Measurements from ENCODE around the gene AKT3. TPM values are rescaled to one million over a fixed set of nuclear protein-coding genes. Genes with fewer than 3 reads are reported as not detected.
"Not testable (repeated sequence)": the region's sequence is repeated elsewhere in the genome, so short reads cannot be mapped to it uniquely, and the experiment has no call there.

The AKT3 gene
- polyA plus RNA-seq, 1 experiment = 34.9 TPM

DNA sequence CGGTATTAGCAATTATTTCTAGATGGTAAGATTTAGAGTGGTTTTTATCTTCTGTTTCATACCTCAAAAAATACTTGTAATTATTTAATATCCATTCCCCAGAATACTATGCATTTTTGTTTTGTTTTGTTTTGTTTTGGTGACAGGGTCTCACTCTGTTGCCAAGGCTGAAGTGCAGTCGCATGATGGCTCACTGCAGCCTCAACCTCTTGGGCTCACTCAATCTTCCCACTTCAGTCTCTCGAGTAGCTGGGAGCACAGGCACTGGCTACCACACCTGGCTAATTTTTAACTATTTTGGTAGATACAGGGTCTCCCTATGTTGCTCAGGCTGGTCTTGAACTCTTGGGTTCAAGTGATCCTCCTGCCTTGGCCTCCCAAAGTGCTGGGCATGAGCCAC lies 252.7 kb downstream of the AKT3 start:
- TF ChIP-seq, protein P1, sequence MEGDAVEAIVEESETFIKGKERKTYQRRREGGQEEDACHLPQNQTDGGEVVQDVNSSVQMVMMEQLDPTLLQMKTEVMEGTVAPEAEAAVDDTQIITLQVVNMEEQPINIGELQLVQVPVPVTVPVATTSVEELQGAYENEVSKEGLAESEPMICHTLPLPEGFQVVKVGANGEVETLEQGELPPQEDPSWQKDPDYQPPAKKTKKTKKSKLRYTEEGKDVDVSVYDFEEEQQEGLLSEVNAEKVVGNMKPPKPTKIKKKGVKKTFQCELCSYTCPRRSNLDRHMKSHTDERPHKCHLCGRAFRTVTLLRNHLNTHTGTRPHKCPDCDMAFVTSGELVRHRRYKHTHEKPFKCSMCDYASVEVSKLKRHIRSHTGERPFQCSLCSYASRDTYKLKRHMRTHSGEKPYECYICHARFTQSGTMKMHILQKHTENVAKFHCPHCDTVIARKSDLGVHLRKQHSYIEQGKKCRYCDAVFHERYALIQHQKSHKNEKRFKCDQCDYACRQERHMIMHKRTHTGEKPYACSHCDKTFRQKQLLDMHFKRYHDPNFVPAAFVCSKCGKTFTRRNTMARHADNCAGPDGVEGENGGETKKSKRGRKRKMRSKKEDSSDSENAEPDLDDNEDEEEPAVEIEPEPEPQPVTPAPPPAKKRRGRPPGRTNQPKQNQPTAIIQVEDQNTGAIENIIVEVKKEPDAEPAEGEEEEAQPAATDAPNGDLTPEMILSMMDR (IDR thresholded peaks at IDR 0.05; ENCODE audit: low read depth, low read length) = no peak
- no peaks in the 10 kb centered on the region for H3K27me3 ChIP-seq (ENCODE audit: control insufficient read depth, insufficient read depth, low read length)
- CTCF ChIA-PET = no interaction called here
- no peak overlapping the region for H3K27ac ChIP-seq (ENCODE audit: low read depth, low read length)
- POLR2A ChIA-PET = no interaction called here
- no peak for DNase-seq (ENCODE audit: low read depth, low spot score)
- peaks cover 2% of the 10 kb centered on the region; the same call in 1 of the 2 replicates for H3K9me3 ChIP-seq (ENCODE audit: control insufficient read depth, insufficient read depth, low read length)
- H3K4me3 ChIP-seq (ENCODE audit: low read depth, low read length) = no peak overlapping the region

DNA sequence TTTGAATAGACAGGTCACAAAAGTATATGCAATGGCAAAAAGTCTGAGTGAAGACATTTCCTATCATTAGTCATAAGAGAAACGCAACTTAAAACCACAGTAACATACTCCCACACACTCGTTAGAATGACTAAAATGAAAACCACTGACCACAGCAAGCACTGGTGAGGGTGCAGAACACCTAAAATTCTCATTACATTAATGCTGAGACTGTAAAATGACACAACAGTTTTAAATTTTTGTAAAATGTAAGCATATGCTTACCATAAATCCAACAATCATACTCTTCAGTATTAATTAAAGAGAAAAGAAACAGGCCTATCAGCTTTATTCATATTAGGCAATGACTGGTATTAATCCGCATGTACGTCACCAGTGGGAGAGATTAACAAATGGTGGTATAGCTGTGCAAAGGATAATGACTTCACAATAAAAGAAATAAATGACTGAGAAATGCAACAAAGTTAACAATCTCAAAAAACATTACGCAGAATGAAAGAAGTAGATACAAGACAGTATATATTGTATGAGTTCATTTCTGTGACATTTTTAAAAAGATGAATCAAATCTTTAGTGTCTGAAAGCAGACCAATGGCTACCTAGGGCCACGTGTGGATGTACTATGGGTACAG lies 253.5 kb downstream of the AKT3 start:
- DNase-seq (ENCODE audit: low read depth, low spot score) = peak; percentile 80
- CTCF ChIA-PET = no interaction called here
- TF ChIP-seq, protein P1 (IDR thresholded peaks at IDR 0.05; ENCODE audit: low read depth, low read length) = no peak
- Histone ChIP-seq H3K4me3 (ENCODE audit: low read depth, low read length) (no peak overlapping the region), H3K27ac (ENCODE audit: low read depth, low read length) (no peak overlapping the region), H3K27me3 (ENCODE audit: control insufficient read depth, insufficient read depth, low read length) (no peaks in the 10 kb centered on the region), H3K9me3 (ENCODE audit: control insufficient read depth, insufficient read depth, low read length) (no peaks in the 10 kb centered on the region)
- POLR2A ChIA-PET = no interaction called here

DNA sequence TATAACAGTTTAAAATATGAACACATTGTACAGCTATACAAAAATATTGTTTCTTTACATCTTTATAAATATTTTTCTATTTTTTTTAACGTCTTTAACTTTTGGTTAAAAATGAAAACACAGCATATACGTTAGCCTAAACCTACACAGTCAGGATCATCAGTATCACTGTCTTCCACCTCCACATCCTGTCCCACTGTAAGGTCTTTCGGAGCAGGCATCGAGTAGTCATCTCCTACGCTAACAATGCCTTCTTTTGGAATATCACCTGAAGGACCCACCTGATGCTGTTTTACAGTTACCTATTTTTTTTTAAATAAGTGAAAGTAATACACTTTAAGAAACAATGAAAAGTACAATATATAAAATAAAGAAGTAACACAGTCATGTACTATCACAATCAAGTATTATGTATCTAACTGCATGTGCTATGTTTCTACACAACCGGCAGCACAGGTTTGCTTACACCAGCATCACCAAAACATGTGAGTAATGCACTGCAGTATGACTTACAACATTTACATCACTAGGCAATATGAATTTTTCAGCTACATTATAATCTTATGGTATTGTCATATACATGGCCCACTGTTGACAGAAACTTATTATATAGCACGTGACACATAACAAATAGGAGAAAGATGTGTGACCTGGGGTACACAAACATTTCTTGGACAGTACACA lies 254.4 kb downstream of the AKT3 start:
- TF ChIP-seq, protein P1 (IDR thresholded peaks at IDR 0.05; ENCODE audit: low read depth, low read length) = no peak
- Histone ChIP-seq H3K9me3 (ENCODE audit: control insufficient read depth, insufficient read depth, low read length) (no peaks in the 10 kb centered on the region), H3K4me3 (ENCODE audit: low read depth, low read length) (no peak overlapping the region), H3K27ac (ENCODE audit: low read depth, low read length) (peak overlapping the region; percentile 72), H3K27me3 (ENCODE audit: control insufficient read depth, insufficient read depth, low read length) (no peaks in the 10 kb centered on the region)
- peak; percentile 32 for DNase-seq (ENCODE audit: low read depth, low spot score)
- POLR2A ChIA-PET = no interaction called here
- CTCF ChIA-PET = no interaction called here

DNA sequence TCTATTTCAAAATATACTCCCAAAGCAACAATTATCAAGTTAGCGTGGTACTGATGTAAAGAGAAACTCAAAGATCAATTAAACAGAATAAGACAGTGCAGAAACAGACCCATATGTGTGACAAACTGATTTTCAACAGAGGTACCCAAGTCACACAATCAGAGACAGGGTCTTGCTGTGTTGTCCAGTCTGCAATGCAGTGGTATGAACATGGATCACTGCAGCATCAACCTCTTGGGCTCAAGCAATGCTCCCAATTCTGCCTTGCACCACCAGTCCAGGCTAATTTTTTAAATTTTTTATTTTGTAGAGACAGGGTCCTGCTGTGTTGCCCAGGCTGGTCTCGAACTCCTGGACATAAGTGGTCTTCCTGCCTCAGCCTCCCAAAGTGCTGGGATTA lies 255.6 kb downstream of the AKT3 start:
- CTCF ChIA-PET = no interaction called here
- Histone ChIP-seq H3K27ac (ENCODE audit: low read depth, low read length) (no peak overlapping the region), H3K4me3 (ENCODE audit: low read depth, low read length) (no peak overlapping the region), H3K9me3 (ENCODE audit: control insufficient read depth, insufficient read depth, low read length) (no peaks in the 10 kb centered on the region), H3K27me3 (ENCODE audit: control insufficient read depth, insufficient read depth, low read length) (no peaks in the 10 kb centered on the region)
- TF ChIP-seq, protein P1 (IDR thresholded peaks at IDR 0.05; ENCODE audit: low read depth, low read length) = no peak
- POLR2A ChIA-PET = no interaction called here
- no peak for DNase-seq (ENCODE audit: low read depth, low spot score)

DNA sequence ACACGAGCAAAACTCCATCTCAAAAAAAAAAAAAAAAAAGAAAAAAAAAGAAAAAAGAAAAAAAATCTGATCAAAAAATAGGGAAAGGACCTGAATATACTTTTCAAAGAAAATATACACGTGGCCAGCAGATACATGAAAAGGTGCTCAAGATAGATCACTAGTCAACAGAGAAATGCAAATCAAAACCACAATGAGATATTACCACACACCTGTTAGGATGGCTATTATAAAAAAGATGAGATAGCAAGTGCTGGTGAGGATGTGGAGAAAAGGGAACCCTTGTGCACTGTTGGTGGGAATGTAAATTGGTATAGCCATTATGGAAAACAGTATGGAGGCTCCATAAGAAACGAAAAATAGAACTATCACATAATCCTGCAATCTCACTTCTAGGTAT lies 260.8 kb downstream of the AKT3 start:
- POLR2A ChIA-PET; H3K9me3 ChIP-seq (ENCODE audit: control insufficient read depth, insufficient read depth, low read length): not testable (repeated sequence)

More for the DNA sequence above, 260.8 kb downstream of the AKT3 start:
- H3K27ac ChIP-seq (ENCODE audit: low read depth, low read length); DNase-seq (ENCODE audit: low read depth, low spot score); H3K27me3 ChIP-seq (ENCODE audit: control insufficient read depth, insufficient read depth, low read length); CTCF ChIA-PET; H3K4me3 ChIP-seq (ENCODE audit: low read depth, low read length): not testable (repeated sequence)
